HFFc6 (cell line): ENCODE data around the gene S100P. TPM values are rescaled to one million over a fixed set of nuclear protein-coding genes. Genes with fewer than 3 reads are reported as not detected.
A peak's percentile ranks its signal among the peaks of the same experiment; 100 is the strongest.

Experiments used
- DNase-seq: peaks from one replicate; pipeline ENCODE4 v3.0.0-alpha.2; 2018
- H3K27ac Mint-ChIP-seq: 2 replicates; pipeline ENCODE4 v1.8.0; 2020; ENCODE audit warnings: mild to moderate bottlenecking, mixed read lengths
- H3K27me3 Mint-ChIP-seq: 2 replicates; pipeline ENCODE4 v1.8.0; 2021; ENCODE audit warnings: mild to moderate bottlenecking, moderate library complexity, mixed read lengths; ENCODE audit not compliant: insufficient read depth
- H3K36me3 Mint-ChIP-seq: 2 replicates; pipeline ENCODE4 v1.8.0; 2021; ENCODE audit warnings: low read depth, mixed read lengths
- H3K4me1 Mint-ChIP-seq: 2 replicates; pipeline ENCODE4 v1.8.0; 2020; ENCODE audit warnings: low read depth, mixed read lengths
- H3K4me3 Mint-ChIP-seq: 2 replicates; pipeline ENCODE4 v1.8.0; 2020; ENCODE audit warnings: mild to moderate bottlenecking, moderate library complexity, mixed read lengths
- H3K9me3 Mint-ChIP-seq: 2 replicates; pipeline ENCODE4 v1.8.0; 2020; ENCODE audit warnings: mild to moderate bottlenecking, mixed read lengths
- CTCF ChIP-seq: fragments of 200-600 bp; sonication (generic); IDR thresholded peaks from 2 replicates; pipeline ENCODE4 v1.5.0; 2021; ENCODE audit warnings: antibody characterized with exemption, mild to moderate bottlenecking
- total RNA-seq, 6 experiments: library from RNA; stranded (reverse); fragmentation: NEBNext Ultra II Directional; extraction: Animal tissue kit (Norgen Biotek cat#: 25700); gene quantifications; 2 replicates in 1 of 6; 3 replicates in 5 of 6; pipeline ENCODE4 v1.2.3, GENCODE V29; 2021

Gene S100P
- total RNA-seq, 6 experiments from 2014 or later = not detected

GRCh38 chr4:6706173-6706572 is 12.5 kb downstream of the S100P start:
- Mint-ChIP-seq H3K27ac (no peak overlapping the region), H3K9me3 (peaks cover 23% of the 10 kb centered on the region), H3K4me1 (peaks cover 64% of the 10 kb centered on the region), H3K36me3 (peaks cover 71% of the 10 kb centered on the region), H3K4me3 (no peak overlapping the region), H3K27me3 (peaks cover 2% of the 10 kb centered on the region)
- DNase-seq = no peak
- TF ChIP-seq CTCF = no peak

GRCh38 chr4:6709230-6710114 is 15.8 kb downstream of the S100P start, which contains the start of gene MRFAP1L1:
Gene MRFAP1L1 (minus strand): TSS chr4:6709865. CDS start chr4:6709629, 236 bp downstream.
- H3K4me1 Mint-ChIP-seq = peaks cover 53% of the 10 kb centered on the region
- peaks cover 5% of the 10 kb centered on the region for H3K27me3 Mint-ChIP-seq
- peak within 1 kb of the TSS; percentile 94 for H3K27ac Mint-ChIP-seq
- H3K36me3 Mint-ChIP-seq = peaks cover 63% of the 10 kb centered on the region
- peak; percentile 95 for DNase-seq
- peak within 1 kb of the TSS; percentile 100 for H3K4me3 Mint-ChIP-seq
- H3K9me3 Mint-ChIP-seq = peaks cover 23% of the 10 kb centered on the region
- TF ChIP-seq CTCF = 0 out of 2 replicates have a peak, but pooled peaks have one; percentile 14

- peak overlapping the region; percentile 100 for H3K4me3 Mint-ChIP-seq
- TF ChIP-seq CTCF = no peak
- H3K27ac Mint-ChIP-seq = peak overlapping the region; percentile 94
These were observed 16.6 kb downstream of the S100P start for GRCh38 chr4:6710282-6710681.

GRCh38 chr4:6710996-6711395 is 17.3 kb downstream of the S100P start:
- H3K27ac Mint-ChIP-seq = no peak overlapping the region
- no peak overlapping the region for H3K4me3 Mint-ChIP-seq
- H3K27me3 Mint-ChIP-seq = peaks cover 5% of the 10 kb centered on the region
- TF ChIP-seq CTCF = no peak
- peaks cover 50% of the 10 kb centered on the region for H3K36me3 Mint-ChIP-seq
- peaks cover 23% of the 10 kb centered on the region for H3K9me3 Mint-ChIP-seq
- peaks cover 48% of the 10 kb centered on the region for H3K4me1 Mint-ChIP-seq
- DNase-seq = no peak

More at GRCh38 chr4:6710282-6710681, 16.6 kb downstream of the S100P start:
- H3K27me3 Mint-ChIP-seq = peaks cover 5% of the 10 kb centered on the region
- peaks cover 45% of the 10 kb centered on the region for H3K4me1 Mint-ChIP-seq
- H3K9me3 Mint-ChIP-seq = peaks cover 23% of the 10 kb centered on the region
- DNase-seq = no peak
- peaks cover 55% of the 10 kb centered on the region for H3K36me3 Mint-ChIP-seq

- Mint-ChIP-seq H3K4me3 (no peak overlapping the region), H3K4me1 (peaks cover 28% of the 10 kb centered on the region), H3K27me3 (peaks cover 5% of the 10 kb centered on the region), H3K9me3 (peaks cover 14% of the 10 kb centered on the region), H3K27ac (no peak overlapping the region), H3K36me3 (peaks cover 17% of the 10 kb centered on the region)
- no peak for DNase-seq
- no peak for TF ChIP-seq CTCF
These were observed 21.3 kb downstream of the S100P start for GRCh38 chr4:6714954-6715353.
